ENCODE results near the gene KCTD16.

DNA sequence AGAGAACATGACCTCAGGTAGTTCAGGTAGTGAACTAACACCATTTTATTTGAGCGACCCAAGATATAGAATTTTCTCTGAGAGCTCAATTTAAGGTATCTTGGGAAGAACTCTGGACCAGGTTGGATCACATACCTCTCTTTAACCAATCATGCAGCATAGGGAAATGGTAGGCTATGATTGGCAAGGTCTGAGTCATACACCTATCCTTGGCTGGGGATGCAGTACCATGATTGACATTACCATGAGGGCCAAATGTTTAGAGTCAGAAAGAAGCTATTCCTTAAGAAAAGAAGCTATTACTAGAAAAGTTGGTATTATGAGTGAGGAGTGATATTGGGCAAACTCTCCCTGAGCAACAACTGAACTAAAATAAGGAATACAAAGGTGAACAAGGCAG lies 258.7 kb downstream of the KCTD16 start:
- TF ChIP-seq, protein P1, sequence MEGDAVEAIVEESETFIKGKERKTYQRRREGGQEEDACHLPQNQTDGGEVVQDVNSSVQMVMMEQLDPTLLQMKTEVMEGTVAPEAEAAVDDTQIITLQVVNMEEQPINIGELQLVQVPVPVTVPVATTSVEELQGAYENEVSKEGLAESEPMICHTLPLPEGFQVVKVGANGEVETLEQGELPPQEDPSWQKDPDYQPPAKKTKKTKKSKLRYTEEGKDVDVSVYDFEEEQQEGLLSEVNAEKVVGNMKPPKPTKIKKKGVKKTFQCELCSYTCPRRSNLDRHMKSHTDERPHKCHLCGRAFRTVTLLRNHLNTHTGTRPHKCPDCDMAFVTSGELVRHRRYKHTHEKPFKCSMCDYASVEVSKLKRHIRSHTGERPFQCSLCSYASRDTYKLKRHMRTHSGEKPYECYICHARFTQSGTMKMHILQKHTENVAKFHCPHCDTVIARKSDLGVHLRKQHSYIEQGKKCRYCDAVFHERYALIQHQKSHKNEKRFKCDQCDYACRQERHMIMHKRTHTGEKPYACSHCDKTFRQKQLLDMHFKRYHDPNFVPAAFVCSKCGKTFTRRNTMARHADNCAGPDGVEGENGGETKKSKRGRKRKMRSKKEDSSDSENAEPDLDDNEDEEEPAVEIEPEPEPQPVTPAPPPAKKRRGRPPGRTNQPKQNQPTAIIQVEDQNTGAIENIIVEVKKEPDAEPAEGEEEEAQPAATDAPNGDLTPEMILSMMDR (IDR thresholded peaks at IDR 0.05): no peak
- no peak for TF ChIP-seq POLR2A (IDR thresholded peaks at IDR 0.05)

Data from heart left ventricle (tissue), 13 donors.